Peyer's patch (tissue), 4 donors: ENCODE data around the gene HECA. TPM values are rescaled to one million over a fixed set of nuclear protein-coding genes. Genes with fewer than 3 reads are reported as not detected.

Experiments
- DNase-seq, 3 donors: peaks; one replicate each; pipeline ENCODE4 v3.0.0-alpha.2; 2017 to 2019
- H3K27ac ChIP-seq, 4 donors: fragments of 200-600 bp; sonication (generic); one replicate each; pipeline ENCODE4 v1.5.1; 2016 to 2019
- H3K27me3 ChIP-seq, 2 donors: fragments of 200-600 bp; sonication (generic); one replicate each; pipeline ENCODE4 v1.5.1; 2019
- H3K36me3 ChIP-seq, 3 donors: fragments of 200-600 bp; sonication (generic); one replicate each; pipeline ENCODE4 v1.5.1; 2016 to 2019
- H3K4me1 ChIP-seq, 4 donors: fragments of 200-600 bp; sonication (generic); one replicate each; pipeline ENCODE4 v1.5.1; 2016 to 2019
- H3K4me3 ChIP-seq, 4 donors: fragments of 200-600 bp; sonication (generic); 1 replicate in 3 of 4; 2 replicates in 1 of 4; pipeline ENCODE4 v1.5.1; 2016 to 2019; ENCODE audit warnings: mild to moderate bottlenecking in 1 of 4
- H3K9me3 ChIP-seq, 4 donors: fragments of 200-600 bp; sonication (generic); one replicate each; pipeline ENCODE4 v1.5.1; 2016 to 2019; ENCODE audit warnings: mild to moderate bottlenecking in 1 of 4
- POLR2A ChIP-seq, 2 donors: fragments of 450-650 bp; IDR thresholded peaks; one replicate each; pipeline ENCODE4 v1.5.1; 2017; ENCODE audit warnings: antibody characterized with exemption in 2 of 2, mild to moderate bottlenecking in 2 of 2, moderate library complexity in 2 of 2
- total RNA-seq, 4 donors: library from RNA; depleted of rRNA; stranded (reverse); fragments of >200 nt; gene quantifications; one replicate each; pipeline ENCODE4 v1.1.0, GENCODE V29; 2016
- TF ChIP-seq, protein P1 (sequence below), 6 experiments: fragments of 450-650 bp in 4 of 6; fragments of 200-600 bp in 2 of 6; sonication (generic) in 1 of 6; IDR thresholded peaks; one replicate each; pipeline ENCODE4 v1.5.1; 2017 to 2019; ENCODE audit warnings: antibody characterized with exemption in 6 of 6, mild to moderate bottlenecking in 3 of 6, moderate library complexity in 1 of 6

HECA gene
- total RNA-seq, 4 donors from 2014 or later: 43.6 to 60.9 (median 51.6) TPM

DNA sequence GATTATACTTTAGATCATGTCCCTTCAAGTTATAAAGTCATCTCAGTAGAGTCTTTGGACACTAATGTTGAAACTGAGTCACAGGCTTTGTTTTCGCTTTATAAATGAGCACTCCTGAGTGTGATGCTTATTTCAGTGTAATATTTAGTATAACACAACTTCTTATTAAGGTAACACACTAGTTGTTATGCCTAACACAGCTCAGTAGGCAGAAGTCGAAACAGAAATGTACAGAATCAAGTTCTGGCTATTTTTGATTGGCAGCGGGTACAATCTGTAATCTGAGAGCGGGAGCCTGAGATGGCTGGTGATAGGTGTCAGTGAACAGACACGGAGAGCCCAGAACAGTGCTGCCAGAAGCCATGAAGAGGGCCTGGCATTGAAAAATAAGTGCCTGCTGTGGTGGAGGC is 11.4 kb downstream of the HECA start:
- Histone ChIP-seq H3K27ac (peak overlapping the region in 1 of 4 donors; percentile 76), H3K27me3 (no peaks in the 10 kb centered on the region), H3K4me3 (no peak overlapping the region)

DNA sequence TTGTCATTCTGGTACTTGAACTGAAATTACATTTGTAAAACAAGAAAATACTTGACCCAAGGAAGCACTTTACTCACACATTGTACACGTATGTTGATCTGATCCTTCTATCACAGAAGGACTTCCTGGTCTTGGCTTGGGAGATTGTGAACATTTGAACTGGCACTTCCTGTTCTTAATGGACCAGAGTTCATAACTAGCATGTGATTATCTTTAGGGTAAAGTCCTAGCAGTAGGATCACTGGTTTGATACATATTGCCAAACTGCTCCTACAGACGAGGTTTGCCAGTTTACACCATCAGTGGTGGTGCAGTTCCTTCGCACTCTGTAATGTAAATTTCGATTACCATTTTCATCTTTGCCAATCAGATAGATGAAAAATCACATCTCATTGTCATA is 12.7 kb downstream of the HECA start:
- Histone ChIP-seq H3K4me3 (peak overlapping the region in 2 of 4 donors; percentile 17 to 33), H3K27ac (peak overlapping the region in 3 of 4 donors; percentile 73 to 76 (median 75)), H3K27me3 (no peaks in the 10 kb centered on the region), H3K36me3 (no peaks in the 10 kb centered on the region), H3K4me1 (peaks cover 9 to 47% (median 16%) of the 10 kb centered on the region in 4 donors), H3K9me3 (no peaks in the 10 kb centered on the region)
- peak in 1 of 3 donors; percentile 6 for DNase-seq
- peak; percentile 71 to 78 for TF ChIP-seq POLR2A (IDR thresholded peaks at IDR 0.05)
- TF ChIP-seq, protein P1, sequence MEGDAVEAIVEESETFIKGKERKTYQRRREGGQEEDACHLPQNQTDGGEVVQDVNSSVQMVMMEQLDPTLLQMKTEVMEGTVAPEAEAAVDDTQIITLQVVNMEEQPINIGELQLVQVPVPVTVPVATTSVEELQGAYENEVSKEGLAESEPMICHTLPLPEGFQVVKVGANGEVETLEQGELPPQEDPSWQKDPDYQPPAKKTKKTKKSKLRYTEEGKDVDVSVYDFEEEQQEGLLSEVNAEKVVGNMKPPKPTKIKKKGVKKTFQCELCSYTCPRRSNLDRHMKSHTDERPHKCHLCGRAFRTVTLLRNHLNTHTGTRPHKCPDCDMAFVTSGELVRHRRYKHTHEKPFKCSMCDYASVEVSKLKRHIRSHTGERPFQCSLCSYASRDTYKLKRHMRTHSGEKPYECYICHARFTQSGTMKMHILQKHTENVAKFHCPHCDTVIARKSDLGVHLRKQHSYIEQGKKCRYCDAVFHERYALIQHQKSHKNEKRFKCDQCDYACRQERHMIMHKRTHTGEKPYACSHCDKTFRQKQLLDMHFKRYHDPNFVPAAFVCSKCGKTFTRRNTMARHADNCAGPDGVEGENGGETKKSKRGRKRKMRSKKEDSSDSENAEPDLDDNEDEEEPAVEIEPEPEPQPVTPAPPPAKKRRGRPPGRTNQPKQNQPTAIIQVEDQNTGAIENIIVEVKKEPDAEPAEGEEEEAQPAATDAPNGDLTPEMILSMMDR (IDR thresholded peaks at IDR 0.05): no peak

More for the DNA sequence above, 11.4 kb downstream of the HECA start:
- Histone ChIP-seq H3K36me3 (no peaks in the 10 kb centered on the region), H3K9me3 (no peaks in the 10 kb centered on the region), H3K4me1 (peaks cover 9 to 34% (median 16%) of the 10 kb centered on the region in 4 donors)
- DNase-seq: peak in 1 of 3 donors; percentile 14
- no peak for TF ChIP-seq POLR2A (IDR thresholded peaks at IDR 0.05)
- TF ChIP-seq, protein P1 (IDR thresholded peaks at IDR 0.05): no peak

DNA sequence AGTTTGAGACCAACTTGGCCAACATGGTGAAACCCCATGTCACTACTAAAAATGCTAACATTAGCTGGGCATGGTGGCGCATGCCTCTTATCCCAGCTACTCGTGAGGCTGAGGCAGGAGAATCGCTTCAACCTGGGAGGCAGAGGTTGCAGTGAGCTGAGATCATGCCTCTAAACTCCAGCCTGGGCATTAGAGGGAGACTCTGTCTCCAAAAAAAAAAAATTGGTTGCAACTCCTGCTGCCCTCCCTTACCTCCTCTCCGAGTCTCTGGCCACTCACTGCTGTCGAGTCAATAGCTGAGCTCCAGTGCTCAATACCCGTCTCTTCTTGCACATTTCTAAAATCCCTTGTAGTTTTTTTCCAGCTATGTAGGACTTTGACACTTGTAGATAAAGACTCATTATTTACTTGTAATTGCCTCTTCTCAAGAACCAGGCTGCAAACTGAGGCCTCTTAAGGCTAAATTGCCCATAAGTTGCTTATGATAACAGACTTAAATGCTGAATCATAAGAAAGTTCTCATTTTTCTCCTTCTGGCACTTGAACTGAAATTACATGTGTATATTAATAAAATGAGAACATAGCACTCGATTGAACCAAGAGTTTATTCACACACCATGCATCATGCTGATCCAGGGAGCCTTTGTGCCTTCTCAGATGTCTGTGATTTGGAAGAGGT is 13.8 kb downstream of the HECA start:
- no peak for TF ChIP-seq POLR2A (IDR thresholded peaks at IDR 0.05)
- TF ChIP-seq, protein P1 (IDR thresholded peaks at IDR 0.05): no peak
- no peaks in the 10 kb centered on the region for H3K27me3 ChIP-seq
- H3K4me1 ChIP-seq: peaks cover 9 to 56% (median 16%) of the 10 kb centered on the region in 4 donors
- peak overlapping the region in 3 of 4 donors; percentile 58 to 76 (median 75) for H3K27ac ChIP-seq
- no peaks in the 10 kb centered on the region for H3K9me3 ChIP-seq
- DNase-seq: peak in 1 of 3 donors; percentile 11
- H3K36me3 ChIP-seq: no peaks in the 10 kb centered on the region
- H3K4me3 ChIP-seq: peak overlapping the region in 2 of 4 donors; percentile 12 to 33

DNA sequence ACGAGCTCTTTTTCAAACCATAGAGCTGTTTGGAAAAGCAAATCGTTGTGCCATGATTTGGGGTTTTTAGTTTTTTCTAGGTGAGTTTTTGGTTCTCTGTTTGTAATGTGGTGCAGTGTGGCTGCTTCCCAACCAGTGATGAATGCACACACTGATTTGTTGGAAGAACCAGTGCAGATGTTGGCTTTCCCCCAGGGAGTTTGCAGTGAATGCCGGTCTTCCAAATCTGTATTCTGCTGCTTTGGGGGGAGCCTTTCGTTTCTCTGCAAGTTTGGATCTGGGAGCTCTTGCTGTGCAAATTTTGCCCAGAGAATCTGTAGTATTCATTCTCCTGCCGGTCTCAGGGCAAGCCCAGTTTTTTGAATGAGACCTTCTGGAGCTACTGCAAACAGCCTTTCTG is 14.5 kb downstream of the HECA start:
- no peak for DNase-seq
- Histone ChIP-seq H3K27ac (peak overlapping the region in 2 of 4 donors; percentile 75 to 76), H3K4me1 (peaks cover 9 to 61% (median 18%) of the 10 kb centered on the region in 4 donors), H3K27me3 (no peaks in the 10 kb centered on the region), H3K9me3 (no peaks in the 10 kb centered on the region), H3K4me3 (peak overlapping the region in 2 of 4 donors; percentile 6 to 33), H3K36me3 (no peaks in the 10 kb centered on the region)
- TF ChIP-seq POLR2A (IDR thresholded peaks at IDR 0.05): no peak
- TF ChIP-seq, protein P1 (IDR thresholded peaks at IDR 0.05): no peak

DNA sequence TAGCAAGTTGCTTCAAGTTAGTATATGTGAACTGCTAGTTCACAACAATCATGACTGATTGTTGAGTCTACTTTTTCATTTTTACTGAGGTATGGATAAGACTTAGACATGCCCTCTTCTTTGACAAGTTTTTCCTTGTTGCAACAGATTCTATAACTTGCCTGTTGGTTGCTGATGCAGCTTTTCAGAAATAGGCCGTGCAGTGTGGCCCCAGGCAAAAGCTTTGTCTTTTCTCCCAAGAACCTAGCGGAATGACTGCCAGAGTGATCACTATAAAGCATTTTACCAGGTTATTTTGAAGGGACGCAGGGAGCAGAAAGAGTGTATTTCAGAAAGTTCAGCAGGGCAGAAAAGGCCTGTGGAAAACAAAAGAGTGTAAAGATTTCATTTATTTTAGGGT is 16.0 kb downstream of the HECA start:
- H3K4me3 ChIP-seq: no peak overlapping the region
- DNase-seq: no peak
- no peaks in the 10 kb centered on the region for H3K36me3 ChIP-seq
- H3K27me3 ChIP-seq: no peaks in the 10 kb centered on the region
- H3K9me3 ChIP-seq: no peaks in the 10 kb centered on the region
- TF ChIP-seq, protein P1 (IDR thresholded peaks at IDR 0.05): no peak
- TF ChIP-seq POLR2A (IDR thresholded peaks at IDR 0.05): no peak
- H3K27ac ChIP-seq: no peak overlapping the region
- peaks cover 9 to 62% (median 19%) of the 10 kb centered on the region in 4 donors for H3K4me1 ChIP-seq
